KMS-11 (cell line): ENCODE data around the gene CRYL1.

ENCODE experiments used
- H2AFZ ChIP-seq: fragments of 200-600 bp; sonication (generic); 2 replicates; pipeline ENCODE4 v1.6.1; 2016; ENCODE audit warnings: antibody characterized with exemption, mixed run types, low read depth
- H3K27ac ChIP-seq: fragments of 200-600 bp; sonication (generic); 2 replicates; pipeline ENCODE4 v1.6.1; 2016; ENCODE audit warnings: mild to moderate bottlenecking, mixed run types
- H3K27me3 ChIP-seq: fragments of 200-600 bp; sonication (generic); 2 replicates; pipeline ENCODE4 v1.6.1; 2017; ENCODE audit warnings: mild to moderate bottlenecking, low read depth, mixed run types, moderate library complexity; ENCODE audit not compliant: insufficient read depth
- H3K36me3 ChIP-seq: fragments of 200-600 bp; sonication (generic); 2 replicates; pipeline ENCODE4 v1.6.1; 2017; ENCODE audit warnings: mild to moderate bottlenecking, mixed run types; ENCODE audit not compliant: insufficient read depth
- H3K4me1 ChIP-seq: fragments of 200-600 bp; sonication (generic); 2 replicates; pipeline ENCODE4 v1.6.1; 2016; ENCODE audit warnings: mild to moderate bottlenecking, low read depth, mixed run types; ENCODE audit not compliant: poor library complexity, severe bottlenecking
- H3K4me2 ChIP-seq: fragments of 200-600 bp; sonication (generic); 2 replicates; pipeline ENCODE4 v1.7.0; 2016; ENCODE audit warnings: mild to moderate bottlenecking, mixed run types
- H3K4me3 ChIP-seq: fragments of 200-600 bp; sonication (generic); IDR thresholded peaks from 2 replicates; pipeline ENCODE4 v1.6.1; 2017; ENCODE audit warnings: low read depth, low read length, mixed read lengths; ENCODE audit not compliant: insufficient read depth
- H3K79me2 ChIP-seq: fragments of 200-600 bp; sonication (generic); 2 replicates; pipeline ENCODE4 v1.6.1; 2016; ENCODE audit warnings: low read depth, mixed run types; ENCODE audit not compliant: insufficient read depth
- H3K9ac ChIP-seq: fragments of 200-600 bp; sonication (generic); 2 replicates; pipeline ENCODE4 v1.6.1; 2016; ENCODE audit warnings: mild to moderate bottlenecking, mixed run types
- H4K20me1 ChIP-seq: fragments of 200-600 bp; sonication (generic); 2 replicates; pipeline ENCODE4 v1.6.1; 2016; ENCODE audit warnings: mild to moderate bottlenecking, mixed run types; ENCODE audit not compliant: insufficient read depth
- CTCF ChIP-seq: fragments of 200-600 bp; sonication (generic); conservative IDR thresholded peaks from 2 replicates; pipeline ENCODE4 v1.6.1; 2017; ENCODE audit warnings: low read depth, mild to moderate bottlenecking, antibody characterized with exemption, low read length, moderate library complexity, mixed read lengths

Gene CRYL1

GRCh38 chr13:20441056-20441455 lies 84.6 kb downstream of the CRYL1 start:
- no peaks in the 10 kb centered on the region for H4K20me1 ChIP-seq
- H3K36me3 ChIP-seq, result no peaks in the 10 kb centered on the region
- H3K27me3 ChIP-seq, result no peaks in the 10 kb centered on the region
- no peak overlapping the region for H3K4me3 ChIP-seq
- TF ChIP-seq CTCF, result no peak
- H3K4me2 ChIP-seq, result no peak overlapping the region
- no peak overlapping the region for H3K9ac ChIP-seq
- H3K4me1 ChIP-seq, result peaks cover 22% of the 10 kb centered on the region
- no peaks in the 10 kb centered on the region for H3K79me2 ChIP-seq
- no peak overlapping the region for H3K27ac ChIP-seq
- H2AFZ ChIP-seq, result no peak overlapping the region

- no peak for TF ChIP-seq CTCF
- no peaks in the 10 kb centered on the region for H3K79me2 ChIP-seq
Observed at GRCh38 chr13:20439261-20439660, 86.4 kb downstream of the CRYL1 start.

GRCh38 chr13:20438801-20439200 lies 86.9 kb downstream of the CRYL1 start:
- Histone ChIP-seq H3K4me2 (no peak overlapping the region), H3K36me3 (no peaks in the 10 kb centered on the region), H3K27ac (no peak overlapping the region), H2AFZ (no peak overlapping the region), H3K79me2 (no peaks in the 10 kb centered on the region), H3K4me1 (peaks cover 22% of the 10 kb centered on the region), H4K20me1 (no peaks in the 10 kb centered on the region), H3K27me3 (no peaks in the 10 kb centered on the region), H3K4me3 (no peak overlapping the region), H3K9ac (no peak overlapping the region)
- no peak for TF ChIP-seq CTCF

More at GRCh38 chr13:20439261-20439660, 86.4 kb downstream of the CRYL1 start:
- Histone ChIP-seq H3K27ac (no peak overlapping the region), H2AFZ (no peak overlapping the region), H3K4me3 (no peak overlapping the region), H3K27me3 (no peaks in the 10 kb centered on the region), H3K4me1 (peaks cover 22% of the 10 kb centered on the region), H3K4me2 (no peak overlapping the region), H3K9ac (no peak overlapping the region), H4K20me1 (no peaks in the 10 kb centered on the region), H3K36me3 (no peaks in the 10 kb centered on the region)

- Histone ChIP-seq H2AFZ (no peak overlapping the region), H3K4me2 (no peak overlapping the region), H3K4me1 (peaks cover under 1% of the 10 kb centered on the region), H3K79me2 (no peaks in the 10 kb centered on the region), H3K27me3 (no peaks in the 10 kb centered on the region), H3K9ac (no peak overlapping the region), H3K27ac (no peak overlapping the region), H4K20me1 (no peaks in the 10 kb centered on the region), H3K36me3 (no peaks in the 10 kb centered on the region), H3K4me3 (no peak overlapping the region)
- TF ChIP-seq CTCF, result no peak
Observed at GRCh38 chr13:20436505-20436904, 89.2 kb downstream of the CRYL1 start.
